Stimulated activated CD4-positive, alpha-beta T cell treated with anti-CD3 and anti-CD28 coated beads, Interleukin-2, amount 100 ng/mL, for 48 hours (primary cell): Measurements from ENCODE around the gene PODXL.

ENCODE experiments used
- DNase-seq, 2 donors: peaks; one replicate each; pipeline ENCODE4 v3.0.0-alpha.2; 2020

Gene PODXL

GRCh38 chr7:131563918-131564317, 7.5 kb upstream of the PODXL start:
- no peak for DNase-seq

- DNase-seq: no peak
Observed at GRCh38 chr7:131562941-131563340, 6.5 kb upstream of the PODXL start.

- DNase-seq: no peak
Observed at GRCh38 chr7:131560061-131560460, 3.6 kb upstream of the PODXL start.

GRCh38 chr7:131557652-131558385, 1.4 kb upstream of the PODXL start:
- no peak for DNase-seq

- no peak for DNase-seq
Observed at GRCh38 chr7:131556909-131557651, 652 bp upstream of the PODXL start.

GRCh38 chr7:131555552-131556052, 826 bp downstream of the PODXL start:
- DNase-seq: no peak

- DNase-seq: no peak
Observed at GRCh38 chr7:131554880-131555516, 1.4 kb downstream of the PODXL start.

GRCh38 chr7:131553931-131554330, 2.5 kb downstream of the PODXL start:
- no peak for DNase-seq

- no peak for DNase-seq
Observed at GRCh38 chr7:131552053-131552452, 4.4 kb downstream of the PODXL start.

- no peak for DNase-seq
Observed at GRCh38 chr7:131550846-131551245, 5.6 kb downstream of the PODXL start.

- no peak for DNase-seq
Observed at GRCh38 chr7:131548371-131548770, 8.1 kb downstream of the PODXL start.

- no peak for DNase-seq
Observed at GRCh38 chr7:131547589-131547988, 8.8 kb downstream of the PODXL start.

- peak; percentile 35 to 50 for DNase-seq
Observed at GRCh38 chr7:131546583-131547141, 9.8 kb downstream of the PODXL start.

GRCh38 chr7:131546126-131546525, 10.3 kb downstream of the PODXL start:
- no peak for DNase-seq

- no peak for DNase-seq
Observed at GRCh38 chr7:131544449-131545301, 11.8 kb downstream of the PODXL start.

- DNase-seq: no peak
Observed at GRCh38 chr7:131544021-131544420, 12.4 kb downstream of the PODXL start.

GRCh38 chr7:131543298-131543697, 13.1 kb downstream of the PODXL start:
- no peak for DNase-seq

- no peak for DNase-seq
Observed at GRCh38 chr7:131540491-131541162, 15.8 kb downstream of the PODXL start.

GRCh38 chr7:131538813-131539179, 17.6 kb downstream of the PODXL start:
- DNase-seq: no peak

GRCh38 chr7:131538071-131538812, 18.2 kb downstream of the PODXL start:
- no peak for DNase-seq

GRCh38 chr7:131537571-131537978, 18.9 kb downstream of the PODXL start:
- no peak for DNase-seq
